Suprapubic skin (tissue), 4 donors: Measurements from ENCODE around the gene HYI. TPM values are rescaled to one million over a fixed set of nuclear protein-coding genes. Genes with fewer than 3 reads are reported as not detected.

Source experiments
- DNase-seq, 2 donors: peaks; one replicate each; pipeline ENCODE4 v3.0.0-alpha.2; 2019; ENCODE audit warnings: low spot score in 2 of 2
- H3K27ac ChIP-seq: fragments of 200-600 bp; sonication (generic); one replicate; pipeline ENCODE4 v1.5.1; 2019
- H3K27me3 ChIP-seq: fragments of 200-600 bp; sonication (generic); one replicate; pipeline ENCODE4 v1.5.1; 2019
- H3K36me3 ChIP-seq: fragments of 200-600 bp; sonication (generic); one replicate; pipeline ENCODE4 v1.5.1; 2019
- H3K4me1 ChIP-seq: fragments of 200-600 bp; sonication (generic); one replicate; pipeline ENCODE4 v1.5.1; 2019
- H3K4me3 ChIP-seq: fragments of 200-600 bp; sonication (generic); one replicate; pipeline ENCODE4 v1.5.1; 2019; ENCODE audit warnings: mild to moderate bottlenecking
- H3K9me3 ChIP-seq: fragments of 200-600 bp; sonication (generic); one replicate; pipeline ENCODE4 v1.5.1; 2019
- EP300 ChIP-seq: sonication (generic); formaldehyde crosslinking; IDR thresholded peaks from one replicate; pipeline ENCODE4 v1.6.1; 2017; ENCODE audit warnings: antibody characterized with exemption
- POLR2A ChIP-seq, 2 donors: fragments of 450-650 bp; IDR thresholded peaks; one replicate each; pipeline ENCODE4 v1.6.1; 2017; ENCODE audit warnings: antibody characterized with exemption in 2 of 2, mild to moderate bottlenecking in 2 of 2, moderate library complexity in 2 of 2
- POLR2AphosphoS5 ChIP-seq, 3 donors: sonication (generic); formaldehyde crosslinking; IDR thresholded peaks; one replicate each; pipeline ENCODE4 v1.6.1; 2017; ENCODE audit warnings: antibody characterized with exemption in 3 of 3
- WGBS: methylation state at CpG from one replicate; pipeline ENCODE4 v1.1.5; 2018; 5-methylcytosine and 5-hydroxymethylcytosine counted together
- total RNA-seq, 4 donors: library from RNA; depleted of rRNA; stranded (reverse); fragments of >200 nt; gene quantifications; one replicate each; pipeline ENCODE4 v1.1.0, GENCODE V29; 2016
- TF ChIP-seq, protein P1 (sequence below), 2 donors: fragments of 200-600 bp in 1 of 2; fragments of 450-650 bp in 1 of 2; sonication (generic) in 1 of 2; IDR thresholded peaks; one replicate each; pipeline ENCODE4 v1.5.1; 2016 to 2019; ENCODE audit warnings: antibody characterized with exemption in 2 of 2, mild to moderate bottlenecking in 1 of 2, moderate library complexity in 1 of 2

HYI gene
- total RNA-seq, 4 donors from 2014 or later = 27.8 to 55.8 (median 39.5) TPM

DNA sequence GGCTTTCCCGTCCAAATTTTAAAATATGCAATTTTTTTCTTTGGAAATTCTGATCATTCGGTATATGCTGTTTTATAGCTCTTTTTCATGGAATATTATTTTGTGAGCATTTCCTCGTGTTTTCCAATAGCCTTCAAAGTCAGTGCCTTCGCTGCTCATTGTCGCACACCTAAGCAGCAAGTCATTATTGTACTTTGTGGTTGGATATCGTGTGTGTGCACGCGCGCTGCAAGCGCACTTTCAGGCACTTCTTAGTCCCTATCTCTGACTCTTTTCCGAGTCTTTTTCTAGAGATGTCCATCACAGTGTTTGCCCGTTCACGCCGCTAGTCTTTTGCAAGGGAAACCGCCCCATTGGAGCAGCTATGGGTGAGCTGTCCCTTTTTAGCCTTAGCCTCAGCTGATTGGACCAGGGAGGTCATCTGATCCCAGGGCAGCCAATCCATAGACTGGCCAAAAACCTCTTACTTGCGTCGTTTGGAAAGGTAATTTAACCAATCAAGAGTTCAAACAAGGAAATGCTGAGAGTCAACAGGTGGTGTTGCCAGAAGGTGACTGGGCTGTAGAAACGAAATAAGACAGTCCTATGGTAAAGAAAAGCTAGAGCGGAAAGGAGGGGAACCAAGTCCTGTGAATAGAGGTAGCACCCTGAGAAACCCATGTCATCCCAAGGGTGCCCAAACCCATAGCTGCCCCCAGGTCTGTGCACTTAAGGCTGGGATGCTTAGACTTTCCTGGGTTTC is 710 bp upstream of the HYI start:
- TF ChIP-seq EP300 = no peak
- TF ChIP-seq, protein P1, sequence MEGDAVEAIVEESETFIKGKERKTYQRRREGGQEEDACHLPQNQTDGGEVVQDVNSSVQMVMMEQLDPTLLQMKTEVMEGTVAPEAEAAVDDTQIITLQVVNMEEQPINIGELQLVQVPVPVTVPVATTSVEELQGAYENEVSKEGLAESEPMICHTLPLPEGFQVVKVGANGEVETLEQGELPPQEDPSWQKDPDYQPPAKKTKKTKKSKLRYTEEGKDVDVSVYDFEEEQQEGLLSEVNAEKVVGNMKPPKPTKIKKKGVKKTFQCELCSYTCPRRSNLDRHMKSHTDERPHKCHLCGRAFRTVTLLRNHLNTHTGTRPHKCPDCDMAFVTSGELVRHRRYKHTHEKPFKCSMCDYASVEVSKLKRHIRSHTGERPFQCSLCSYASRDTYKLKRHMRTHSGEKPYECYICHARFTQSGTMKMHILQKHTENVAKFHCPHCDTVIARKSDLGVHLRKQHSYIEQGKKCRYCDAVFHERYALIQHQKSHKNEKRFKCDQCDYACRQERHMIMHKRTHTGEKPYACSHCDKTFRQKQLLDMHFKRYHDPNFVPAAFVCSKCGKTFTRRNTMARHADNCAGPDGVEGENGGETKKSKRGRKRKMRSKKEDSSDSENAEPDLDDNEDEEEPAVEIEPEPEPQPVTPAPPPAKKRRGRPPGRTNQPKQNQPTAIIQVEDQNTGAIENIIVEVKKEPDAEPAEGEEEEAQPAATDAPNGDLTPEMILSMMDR (IDR thresholded peaks at IDR 0.05) = peak in 1 of 2 donors; percentile 6
- Histone ChIP-seq H3K27me3 (no peaks in the 10 kb centered on the region), H3K27ac (peak overlapping the region; percentile 95), H3K9me3 (no peaks in the 10 kb centered on the region), H3K36me3 (peaks cover 28% of the 10 kb centered on the region), H3K4me1 (peaks cover 25% of the 10 kb centered on the region), H3K4me3 (peak overlapping the region; percentile 74)
- DNase-seq = peak; percentile 85 to 92
- 6% methylated on average over 19 of the region's 19 CpGs for WGBS

DNA sequence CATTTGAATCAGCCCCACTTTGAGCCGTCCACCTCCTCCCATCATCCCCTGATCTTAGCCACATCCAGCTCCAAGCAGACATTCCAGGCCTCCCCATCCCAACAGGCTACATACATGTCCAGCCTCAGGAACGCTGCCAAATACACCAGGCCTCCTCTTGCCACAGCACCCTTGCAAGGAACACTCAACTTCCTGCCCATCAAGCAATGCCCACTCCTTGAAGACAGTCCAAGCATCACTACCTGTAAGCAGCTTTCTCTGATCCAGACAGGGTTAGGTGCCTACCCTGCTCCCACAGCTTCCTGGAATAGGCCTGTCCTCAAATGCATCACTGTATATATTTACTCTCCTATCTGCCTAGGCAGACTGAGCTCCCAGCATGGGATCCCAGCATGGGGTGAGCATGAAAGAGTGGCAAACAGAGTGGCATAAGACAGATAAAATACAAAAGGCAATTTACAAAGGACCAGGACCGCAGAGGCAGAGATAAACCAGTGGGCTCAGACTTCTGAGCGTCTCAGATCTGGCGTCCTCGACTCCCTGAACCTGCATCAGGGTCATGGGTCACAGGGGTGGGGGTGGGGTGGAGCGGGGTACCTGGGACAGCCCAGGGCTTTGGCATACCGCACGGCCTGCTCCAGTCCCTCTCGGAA is 816 bp downstream of the HYI start:
- no peak for DNase-seq
- TF ChIP-seq, protein P1 (IDR thresholded peaks at IDR 0.05) = no peak
- TF ChIP-seq POLR2A (IDR thresholded peaks at IDR 0.05) (no peak), EP300 (no peak), POLR2AphosphoS5 (IDR thresholded peaks at IDR 0.05) (no peak)

DNA sequence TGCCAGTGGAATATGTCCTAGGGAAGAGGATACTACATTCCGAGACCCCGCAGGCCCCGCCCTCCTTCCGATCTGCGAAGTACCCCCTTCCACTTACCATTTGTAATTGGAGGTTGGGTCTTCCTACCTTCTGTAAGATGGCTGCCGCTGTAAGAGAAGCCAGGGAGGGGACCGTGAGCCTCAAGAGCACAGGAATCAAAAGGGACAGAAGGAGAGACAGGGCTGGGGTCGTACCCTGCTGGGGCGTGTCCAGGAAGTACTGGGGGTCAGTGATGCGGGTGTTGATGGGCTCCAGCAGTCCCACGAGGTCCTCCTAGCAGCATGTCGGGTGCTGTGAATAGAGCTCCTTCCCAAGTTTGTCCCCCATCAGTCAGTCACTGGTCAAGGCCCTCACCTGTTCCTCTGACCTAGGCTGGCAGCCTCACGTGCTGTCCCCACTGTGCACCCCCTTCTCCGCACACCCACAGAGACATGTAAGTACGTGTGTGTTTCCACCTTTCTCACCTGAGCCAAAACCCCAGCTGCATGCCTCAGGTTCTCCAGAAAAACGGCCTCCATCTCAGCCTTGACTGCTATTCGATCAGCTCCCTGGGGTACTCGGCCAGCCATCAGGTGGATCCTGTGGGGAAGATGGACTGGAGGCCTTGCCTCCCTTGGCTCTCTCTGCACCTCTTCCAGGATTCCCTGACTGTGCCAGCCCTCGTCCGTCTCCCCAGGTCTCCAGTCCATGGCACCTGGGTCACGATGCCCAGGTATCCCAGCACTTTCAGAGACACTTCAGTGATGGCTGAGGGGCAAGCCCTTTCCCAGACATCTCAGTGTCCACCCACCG is 1.8 kb downstream of the HYI start:
- no peak overlapping the region for H3K27ac ChIP-seq
- H3K36me3 ChIP-seq = peaks cover 53% of the 10 kb centered on the region
- no peak for DNase-seq
- H3K4me1 ChIP-seq = peaks cover 25% of the 10 kb centered on the region
- no peak overlapping the region for H3K4me3 ChIP-seq
- no peaks in the 10 kb centered on the region for H3K27me3 ChIP-seq
- TF ChIP-seq, protein P1 (IDR thresholded peaks at IDR 0.05) = no peak
- no peak for TF ChIP-seq EP300
- no peak for TF ChIP-seq POLR2AphosphoS5 (IDR thresholded peaks at IDR 0.05)
- no peak for TF ChIP-seq POLR2A (IDR thresholded peaks at IDR 0.05)
- H3K9me3 ChIP-seq = no peaks in the 10 kb centered on the region
- WGBS = 84% methylated on average over 22 of the region's 22 CpGs

More for the DNA sequence above, 816 bp downstream of the HYI start:
- H3K27me3 ChIP-seq = no peaks in the 10 kb centered on the region
- H3K27ac ChIP-seq = peak overlapping the region; percentile 95
- 15% methylated on average over 6 of the region's 10 CpGs for WGBS
- no peaks in the 10 kb centered on the region for H3K9me3 ChIP-seq
- H3K4me1 ChIP-seq = peaks cover 25% of the 10 kb centered on the region
- H3K36me3 ChIP-seq = peaks cover 43% of the 10 kb centered on the region
- H3K4me3 ChIP-seq = peak overlapping the region; percentile 74

DNA sequence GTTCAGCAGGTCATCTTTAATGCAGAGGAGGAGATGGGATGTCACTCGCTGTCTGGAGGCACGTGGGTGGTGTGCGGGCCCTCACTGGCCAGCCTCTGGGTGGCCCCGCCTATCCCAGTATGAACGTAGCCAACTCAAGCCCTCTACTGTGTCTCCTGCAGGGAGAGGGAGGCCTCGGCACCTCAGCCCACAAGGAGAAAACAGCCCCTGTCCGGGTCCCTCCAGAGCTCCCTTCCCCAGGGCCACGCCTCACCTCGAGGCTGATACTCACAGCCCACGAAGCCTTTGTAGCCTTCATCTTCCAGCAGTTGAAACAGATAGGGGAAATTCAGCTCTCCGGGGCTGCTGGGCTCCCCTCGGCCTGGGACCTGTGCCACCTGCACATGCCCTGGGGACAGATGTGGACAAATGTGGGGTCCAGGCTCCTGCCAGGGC is 2.6 kb downstream of the HYI start:
- no peaks in the 10 kb centered on the region for H3K9me3 ChIP-seq
- no peak overlapping the region for H3K4me3 ChIP-seq
- WGBS = 34% methylated on average over 7 of the region's 12 CpGs
- no peaks in the 10 kb centered on the region for H3K27me3 ChIP-seq
- TF ChIP-seq POLR2A (IDR thresholded peaks at IDR 0.05) = no peak
- TF ChIP-seq POLR2AphosphoS5 (IDR thresholded peaks at IDR 0.05) = no peak
- TF ChIP-seq EP300 = no peak
- TF ChIP-seq, protein P1 (IDR thresholded peaks at IDR 0.05) = no peak
- peaks cover 61% of the 10 kb centered on the region for H3K36me3 ChIP-seq
- no peak overlapping the region for H3K27ac ChIP-seq
- no peak for DNase-seq
- H3K4me1 ChIP-seq = peaks cover 25% of the 10 kb centered on the region
